ENCODE results near the gene PCSK6.

PCSK6 gene

GRCh38 chr15:101490922-101491733 is 1.6 kb upstream of the PCSK6 start:
- no peak for TF ChIP-seq CTCF (IDR thresholded peaks at IDR 0.05; ENCODE audit: insufficient read depth, low read depth, low read length, missing control alignments)

GRCh38 chr15:101490408-101490891 is 943 bp upstream of the PCSK6 start:
- no peak for DNase-seq (ENCODE audit: low read depth)
- TF ChIP-seq CTCF (IDR thresholded peaks at IDR 0.05; ENCODE audit: insufficient read depth, low read depth, low read length, missing control alignments): no peak
- no peak overlapping the region for H3K4me3 ChIP-seq (ENCODE audit: low read depth, low read length)

More at GRCh38 chr15:101490922-101491733, 1.6 kb upstream of the PCSK6 start:
- H3K4me3 ChIP-seq (ENCODE audit: low read depth, low read length): no peak overlapping the region
- no peak for DNase-seq (ENCODE audit: low read depth)

- DNase-seq (ENCODE audit: low read depth): peak; percentile 13
These were observed 289 bp downstream of the PCSK6 start for GRCh38 chr15:101489237-101489598.

GRCh38 chr15:101488300-101489164 is 975 bp downstream of the PCSK6 start:
- H3K4me3 ChIP-seq (ENCODE audit: low read depth, low read length): no peak overlapping the region
- no peak for DNase-seq (ENCODE audit: low read depth)
- TF ChIP-seq CTCF (IDR thresholded peaks at IDR 0.05; ENCODE audit: insufficient read depth, low read depth, low read length, missing control alignments): no peak

More at GRCh38 chr15:101489237-101489598, 289 bp downstream of the PCSK6 start:
- no peak for TF ChIP-seq CTCF (IDR thresholded peaks at IDR 0.05; ENCODE audit: insufficient read depth, low read depth, low read length, missing control alignments)
- H3K4me3 ChIP-seq (ENCODE audit: low read depth, low read length): no peak overlapping the region

- no peak overlapping the region for H3K4me3 ChIP-seq (ENCODE audit: low read depth, low read length)
- DNase-seq (ENCODE audit: low read depth): no peak
These were observed 2.6 kb downstream of the PCSK6 start for GRCh38 chr15:101486696-101487459.

More at GRCh38 chr15:101486696-101487459, 2.6 kb downstream of the PCSK6 start:
- TF ChIP-seq CTCF (IDR thresholded peaks at IDR 0.05; ENCODE audit: insufficient read depth, low read depth, low read length, missing control alignments): no peak
